HG03103 (cell line): Measurements from ENCODE around the gene TSPAN4.

Experiments used
- ATAC-seq: cut with Tn5 transposase; IDR thresholded peaks from one replicate; pipeline ENCODE4 v1.9.1; 2021; ENCODE audit warnings: low read depth; ENCODE audit not compliant: unreplicated experiment

The TSPAN4 gene

DNA sequence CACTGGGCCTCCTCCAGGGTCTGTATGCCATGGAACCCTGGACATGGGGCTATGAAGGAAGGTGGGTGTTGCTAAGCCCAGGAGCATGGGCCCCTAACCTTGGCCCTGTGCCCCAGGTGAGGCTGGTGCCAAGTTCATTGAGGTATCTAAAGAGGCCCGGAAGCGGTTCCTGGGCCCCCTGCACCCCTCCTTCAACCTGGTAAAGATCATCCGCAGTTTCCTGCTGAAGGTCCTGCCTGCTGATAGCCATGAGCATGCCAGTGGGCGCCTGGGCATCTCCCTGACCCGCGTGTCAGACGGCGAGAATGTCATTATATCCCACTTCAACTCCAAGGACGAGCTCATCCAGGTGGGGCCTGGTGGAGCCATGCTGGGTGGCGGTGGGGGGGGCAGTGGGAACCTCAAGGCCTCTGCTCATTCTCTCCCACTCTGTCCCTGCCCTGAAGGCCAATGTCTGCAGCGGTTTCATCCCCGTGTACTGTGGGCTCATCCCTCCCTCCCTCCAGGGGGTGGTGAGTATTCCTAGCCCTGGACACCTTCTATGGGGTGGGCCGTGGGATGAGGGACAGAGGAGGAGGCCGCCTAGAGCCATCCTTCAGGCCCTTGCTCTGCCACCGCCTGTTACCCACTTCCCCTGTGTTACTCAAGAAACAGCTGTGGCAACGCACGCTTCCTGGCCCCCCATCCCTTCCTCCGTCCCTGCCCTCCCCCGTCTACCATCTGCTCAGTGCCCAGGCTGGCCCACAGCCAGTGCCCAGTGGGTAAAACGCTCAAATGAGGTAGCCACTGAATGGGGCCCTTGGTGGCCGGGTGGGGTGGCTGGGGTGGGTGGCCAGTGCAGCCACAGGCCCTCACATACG lies 20.9 kb upstream of the TSPAN4 start:
- no peak for ATAC-seq

DNA sequence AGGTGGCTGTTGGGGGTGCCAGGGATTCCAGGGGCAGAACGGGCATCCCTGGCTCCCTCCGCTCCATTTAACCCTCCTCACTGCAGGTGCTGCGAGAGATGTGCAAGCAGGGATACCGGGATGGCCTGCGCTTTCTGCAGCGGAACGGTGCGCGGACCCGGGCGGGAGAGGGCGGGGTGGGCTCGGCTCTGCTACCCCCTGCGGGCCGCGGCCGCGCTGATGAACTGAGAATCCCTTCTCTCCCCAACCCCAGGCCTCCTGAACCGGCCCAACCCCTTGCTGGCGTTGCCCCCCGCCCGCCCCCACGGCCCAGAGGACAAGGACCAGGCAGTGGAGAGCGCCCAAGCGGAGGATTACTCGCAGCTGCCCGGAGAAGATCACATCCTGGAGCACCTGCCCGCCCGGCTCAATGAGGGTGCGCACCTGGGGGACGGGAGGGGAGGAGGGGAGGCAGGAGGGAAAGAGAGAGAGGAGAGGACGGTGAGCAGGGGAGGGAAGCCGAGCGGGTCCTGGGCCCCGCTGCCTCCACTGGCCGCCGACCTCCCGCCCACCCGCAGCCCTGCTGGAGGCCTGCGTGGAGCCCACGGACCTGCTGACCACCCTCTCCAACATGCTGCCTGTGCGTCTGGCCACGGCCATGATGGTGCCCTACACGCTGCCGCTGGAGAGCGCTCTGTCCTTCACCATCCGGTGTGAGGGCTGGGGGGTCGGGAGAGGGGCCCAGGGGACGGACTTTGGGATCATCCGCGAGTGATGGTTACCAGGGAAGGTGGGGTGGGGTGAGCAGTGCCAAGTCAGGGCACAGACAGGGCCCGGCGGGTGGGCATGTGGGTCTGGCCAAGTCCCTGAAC lies 19.0 kb upstream of the TSPAN4 start:
- no peak for ATAC-seq

DNA sequence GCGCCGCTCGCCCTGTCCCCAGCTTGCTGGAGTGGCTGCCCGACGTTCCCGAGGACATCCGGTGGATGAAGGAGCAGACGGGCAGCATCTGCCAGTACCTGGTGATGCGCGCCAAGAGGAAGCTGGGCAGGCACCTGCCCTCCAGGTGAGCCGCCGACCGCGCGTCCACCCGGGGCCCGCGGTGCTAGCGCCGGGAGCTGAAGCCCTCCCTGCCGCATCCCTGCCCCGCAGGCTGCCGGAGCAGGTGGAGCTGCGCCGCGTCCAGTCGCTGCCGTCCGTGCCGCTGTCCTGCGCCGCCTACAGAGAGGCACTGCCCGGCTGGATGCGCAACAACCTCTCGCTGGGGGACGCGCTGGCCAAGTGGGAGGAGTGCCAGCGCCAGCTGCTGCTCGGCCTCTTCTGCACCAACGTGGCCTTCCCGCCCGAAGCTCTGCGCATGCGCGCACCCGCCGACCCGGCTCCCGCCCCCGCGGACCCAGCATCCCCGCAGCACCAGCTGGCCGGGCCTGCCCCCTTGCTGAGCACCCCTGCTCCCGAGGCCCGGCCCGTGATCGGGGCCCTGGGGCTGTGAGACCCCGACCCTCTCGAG lies 18.3 kb upstream of the TSPAN4 start:
- no peak for ATAC-seq

DNA sequence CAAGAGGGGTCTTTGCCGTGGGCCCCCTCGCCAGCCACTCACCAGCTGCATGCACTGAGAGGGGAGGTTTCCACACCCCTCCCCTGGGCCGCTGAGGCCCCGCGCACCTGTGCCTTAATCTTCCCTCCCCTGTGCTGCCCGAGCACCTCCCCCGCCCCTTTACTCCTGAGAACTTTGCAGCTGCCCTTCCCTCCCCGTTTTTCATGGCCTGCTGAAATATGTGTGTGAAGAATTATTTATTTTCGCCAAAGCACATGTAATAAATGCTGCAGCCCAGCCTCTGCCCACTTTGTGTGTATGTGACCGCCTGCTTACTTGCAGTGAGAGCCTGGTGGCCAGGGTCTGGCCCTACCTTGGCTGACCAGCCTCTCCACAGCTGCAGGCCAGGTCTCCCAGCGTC lies 17.7 kb upstream of the TSPAN4 start:
- no peak for ATAC-seq

DNA sequence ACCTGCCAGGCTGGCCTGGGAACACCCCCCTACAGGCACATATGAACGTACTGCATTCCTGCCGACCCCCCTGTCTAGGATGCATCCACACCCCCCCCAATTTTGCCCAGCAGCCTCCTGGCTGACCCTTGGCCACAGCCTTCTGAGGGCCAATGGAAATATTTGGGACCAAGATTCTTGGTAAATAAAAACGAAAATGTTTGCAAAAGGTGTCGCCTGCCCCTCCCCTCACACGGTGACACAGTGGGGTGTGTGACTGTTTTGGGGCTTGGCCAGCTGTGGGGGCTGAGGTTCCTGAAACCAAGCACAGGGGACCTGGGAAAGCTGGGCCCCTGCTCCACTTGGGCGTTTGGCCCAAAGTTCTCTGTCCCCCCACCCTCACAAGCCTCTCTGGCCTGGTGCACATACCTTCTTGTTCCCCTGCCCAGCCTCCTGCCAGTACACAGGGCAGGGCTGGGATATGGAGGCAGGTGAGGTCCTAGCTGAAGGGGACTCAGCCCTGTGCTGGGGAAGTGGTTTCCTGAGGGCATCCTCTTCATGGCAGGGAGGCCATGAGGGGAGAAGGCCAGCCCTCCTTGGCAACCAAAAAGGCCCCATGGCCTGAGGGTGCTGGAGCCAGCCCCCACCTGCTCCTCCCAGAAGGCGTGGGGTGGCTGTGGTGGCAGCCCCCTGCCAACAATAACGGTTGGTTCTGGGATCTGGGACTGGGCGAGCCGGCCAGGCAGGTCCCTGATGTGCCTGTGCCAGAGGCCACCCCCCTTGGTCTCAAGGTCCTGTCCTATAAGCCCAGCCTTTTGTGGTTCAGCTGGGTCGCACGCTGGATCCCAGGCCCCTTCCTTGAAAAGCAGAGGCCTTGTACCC lies 17.1 kb upstream of the TSPAN4 start:
- no peak for ATAC-seq

DNA sequence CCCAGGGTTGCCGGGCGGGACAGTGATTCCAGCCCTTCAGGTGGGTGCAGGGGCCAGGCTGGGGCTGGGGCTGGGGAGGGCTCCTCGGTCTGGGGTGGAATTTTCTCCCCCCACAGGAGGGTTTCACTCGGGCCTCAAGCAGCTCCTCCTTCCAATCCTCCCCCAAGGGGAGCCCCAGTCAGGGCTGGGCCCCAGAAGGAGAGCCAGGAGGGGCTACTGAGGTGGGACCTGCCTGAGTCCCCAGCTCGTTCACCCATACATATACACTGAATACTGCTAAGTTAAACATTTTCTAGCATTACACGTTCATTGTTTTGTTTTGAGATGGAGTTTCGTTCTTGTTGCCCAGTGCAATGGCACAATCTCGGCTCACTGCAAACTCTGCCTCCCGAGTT lies 16.4 kb upstream of the TSPAN4 start:
- ATAC-seq = no peak

DNA sequence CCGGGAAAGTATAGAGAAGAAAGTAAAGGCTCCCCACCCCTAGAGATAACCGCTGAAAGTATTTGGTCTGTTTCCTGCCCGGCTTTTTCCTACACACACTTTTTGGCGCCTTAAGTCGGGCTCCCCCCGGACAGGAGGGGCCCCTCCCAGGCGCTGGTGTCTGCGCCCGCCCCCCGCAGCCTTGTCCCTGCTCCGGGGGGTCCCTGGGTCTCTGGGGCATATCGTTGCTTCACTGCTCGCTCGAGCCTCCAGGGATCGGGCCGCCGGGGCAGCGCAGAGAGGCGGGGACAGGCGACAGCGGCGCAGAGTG lies 15.9 kb upstream of the TSPAN4 start:
- ATAC-seq = no peak

DNA sequence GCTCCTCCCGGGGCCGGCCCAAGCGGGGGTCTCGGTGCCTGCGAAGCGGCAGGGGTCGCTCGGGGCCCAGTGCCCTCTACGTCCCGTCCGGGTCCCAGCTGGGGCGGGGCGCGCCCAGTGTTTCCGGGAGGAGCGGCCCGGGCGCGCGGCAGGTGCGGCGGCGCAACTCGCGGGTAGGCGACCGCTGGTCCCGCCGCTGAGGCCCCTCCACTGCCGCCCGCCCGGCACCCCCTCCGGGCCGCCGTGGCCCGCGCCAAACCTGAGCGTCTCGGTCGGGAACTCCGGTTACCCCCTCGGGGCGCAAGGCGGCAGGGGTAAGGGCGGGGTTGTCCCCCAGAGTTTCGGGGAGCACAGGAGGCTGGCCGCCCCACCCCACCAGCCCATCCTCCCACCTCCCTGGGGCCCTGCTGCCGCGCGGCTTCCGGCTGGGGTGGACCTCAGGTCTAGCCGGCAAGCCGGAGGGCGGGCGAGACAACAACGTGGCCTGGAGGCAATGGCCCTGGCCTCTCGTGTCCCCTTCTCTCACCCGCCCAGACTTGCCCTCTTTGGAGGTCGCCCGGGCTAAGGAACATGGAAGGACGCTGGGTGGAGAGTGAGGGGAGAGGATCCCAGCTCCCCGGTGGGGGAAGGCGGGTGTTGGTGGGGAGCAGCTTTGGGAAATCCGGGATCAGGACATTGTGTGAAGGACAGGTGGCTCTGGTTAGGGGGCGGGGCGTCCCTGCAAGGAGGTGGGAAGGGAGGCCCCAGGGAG lies 15.3 kb upstream of the TSPAN4 start:
- no peak for ATAC-seq

DNA sequence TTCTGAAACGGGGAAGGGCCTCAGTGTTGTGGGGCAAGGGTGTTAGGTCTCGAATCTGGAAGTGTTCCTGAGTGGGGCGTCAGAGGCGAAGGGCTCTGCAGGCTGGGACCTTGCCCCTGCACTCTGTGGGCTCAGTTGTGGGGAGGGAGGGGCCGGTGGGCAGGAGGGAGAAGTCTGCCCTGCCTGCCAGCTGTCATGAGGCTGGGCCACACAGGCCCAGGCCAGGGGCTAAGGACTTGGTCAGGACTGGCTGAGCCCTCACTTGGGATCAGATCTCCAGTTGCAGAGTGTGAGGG lies 14.8 kb upstream of the TSPAN4 start, which contains the start of gene CRACR2B:
Gene CRACR2B (plus strand): TSS at position 23 of the 296 bp plus-strand sequence. CDS start 689 bp downstream, outside the sequence.
- no peak for ATAC-seq

DNA sequence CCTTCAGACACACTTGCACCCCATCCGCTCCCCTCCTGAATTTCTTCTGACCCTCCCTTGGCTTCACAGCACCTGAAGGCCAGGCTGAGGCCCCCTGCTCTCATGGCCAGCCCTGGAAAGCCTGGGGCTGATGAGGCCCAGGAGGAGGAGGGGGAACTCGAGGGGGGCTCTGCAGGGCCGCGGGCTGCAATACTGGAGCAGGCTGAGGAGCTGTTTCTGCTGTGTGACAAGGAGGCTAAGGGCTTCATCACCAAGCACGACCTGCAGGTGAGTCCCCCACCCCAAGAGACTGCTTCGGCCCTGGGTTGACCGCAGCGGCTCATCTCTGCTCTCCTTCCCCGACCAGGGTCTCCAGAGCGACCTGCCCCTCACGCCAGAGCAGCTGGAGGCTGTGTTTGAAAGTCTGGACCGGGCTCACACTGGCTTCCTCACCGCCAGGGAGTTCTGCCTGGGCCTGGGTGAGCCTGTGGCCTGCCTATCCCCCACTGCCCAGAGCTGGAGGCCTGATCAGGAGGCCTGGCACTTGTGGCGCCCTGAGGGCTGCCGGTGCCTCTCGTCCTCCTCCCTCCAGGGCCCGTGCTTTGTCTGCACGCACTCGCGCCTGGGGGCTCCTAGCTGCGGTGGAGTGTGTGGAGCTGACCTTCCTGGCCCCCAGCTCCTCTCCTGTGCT lies 14.0 kb upstream of the TSPAN4 start:
- ATAC-seq = no peak

DNA sequence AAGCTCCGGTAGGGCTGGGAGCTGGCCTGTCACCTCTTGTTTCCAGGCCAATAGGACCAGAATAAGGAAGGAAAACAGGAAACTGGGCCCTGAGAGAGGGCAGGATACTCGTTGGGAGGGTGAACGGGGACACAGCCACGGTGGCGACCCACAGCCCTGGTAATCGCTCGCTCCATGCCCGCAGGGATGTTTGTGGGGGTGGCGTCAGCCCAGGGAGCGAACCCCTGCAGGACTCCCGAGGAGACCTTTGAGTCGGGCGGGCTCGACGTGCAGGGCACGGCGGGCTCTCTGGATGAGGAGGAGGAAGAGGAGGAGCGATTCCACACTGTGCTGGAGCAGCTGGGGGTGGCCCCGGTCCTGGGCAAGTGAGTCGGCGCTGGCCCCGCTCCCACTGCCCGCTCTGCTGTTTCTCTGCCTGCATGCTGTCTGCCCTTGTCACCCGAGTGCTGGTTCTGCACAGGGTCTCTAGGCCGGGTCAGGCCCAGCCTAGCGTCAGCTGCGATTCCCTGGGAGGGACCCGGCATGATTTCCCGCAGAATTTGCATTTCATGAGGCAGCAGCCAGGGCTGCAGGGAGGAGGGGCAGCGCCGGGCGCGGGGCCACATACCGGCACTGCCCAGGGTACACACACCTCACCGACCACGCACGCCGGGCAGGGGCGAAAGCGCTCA lies 13.3 kb upstream of the TSPAN4 start:
- no peak for ATAC-seq

DNA sequence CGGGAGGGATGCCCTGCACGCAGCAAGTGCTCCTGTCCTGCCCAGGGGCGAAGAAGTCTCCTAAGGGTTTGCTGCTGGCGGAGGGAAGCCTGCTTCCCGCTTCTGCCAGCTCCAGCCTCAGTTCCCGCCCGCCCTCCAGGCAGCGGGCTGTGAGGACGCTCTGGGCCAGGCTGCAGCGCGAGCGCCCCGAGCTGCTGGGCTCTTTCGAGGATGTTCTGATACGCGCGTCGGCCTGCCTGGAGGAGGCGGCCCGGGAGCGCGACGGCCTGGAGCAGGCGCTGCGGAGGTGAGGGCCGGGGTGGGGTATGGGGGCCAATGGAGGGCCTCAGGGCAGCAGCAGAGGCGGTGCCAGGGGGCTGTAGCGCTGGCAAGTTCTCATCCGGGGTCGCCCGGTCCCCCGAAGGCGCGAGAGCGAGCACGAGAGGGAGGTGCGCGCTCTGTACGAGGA lies 12.8 kb upstream of the TSPAN4 start:
- no peak for ATAC-seq

DNA sequence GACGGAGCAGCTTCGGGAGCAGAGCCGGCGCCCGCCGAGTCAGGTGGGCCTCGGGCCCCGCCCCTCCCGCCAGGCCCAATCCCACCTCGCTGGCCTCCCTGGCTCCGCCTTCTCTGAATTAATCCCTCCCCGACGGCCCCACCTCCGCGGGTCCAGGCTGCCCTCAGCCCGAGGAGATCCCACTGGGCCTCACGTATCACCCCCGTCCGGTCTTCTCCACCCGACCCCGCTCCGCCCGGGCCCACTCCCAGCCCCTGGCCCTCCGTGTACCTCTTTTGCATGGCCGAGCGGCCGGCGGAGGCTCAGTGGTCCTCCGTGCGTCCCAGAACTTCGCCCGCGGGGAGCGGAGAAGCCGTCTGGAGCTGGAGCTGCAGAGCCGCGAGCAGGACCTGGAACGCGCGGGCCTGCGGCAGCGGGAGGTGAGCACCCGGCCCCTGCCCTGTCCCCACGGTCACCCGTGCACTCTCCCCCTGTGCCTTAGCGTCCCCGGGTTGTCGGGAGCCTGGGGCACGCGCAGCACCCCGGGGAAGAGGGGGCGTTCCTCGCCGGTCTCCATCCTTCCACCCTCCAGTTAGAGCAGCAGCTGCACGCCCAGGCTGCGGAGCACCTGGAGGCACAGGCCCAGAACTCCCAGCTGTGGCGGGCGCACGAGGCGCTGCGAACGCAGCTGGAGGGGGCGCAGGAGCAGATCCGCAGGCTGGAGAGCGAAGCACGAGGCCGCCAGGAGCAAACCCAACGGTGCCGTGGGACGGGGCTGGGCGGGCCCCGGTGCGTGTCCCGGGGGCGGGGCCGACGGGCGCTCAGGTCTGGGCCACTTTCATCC lies 12.1 kb upstream of the TSPAN4 start:
- no peak for ATAC-seq

DNA sequence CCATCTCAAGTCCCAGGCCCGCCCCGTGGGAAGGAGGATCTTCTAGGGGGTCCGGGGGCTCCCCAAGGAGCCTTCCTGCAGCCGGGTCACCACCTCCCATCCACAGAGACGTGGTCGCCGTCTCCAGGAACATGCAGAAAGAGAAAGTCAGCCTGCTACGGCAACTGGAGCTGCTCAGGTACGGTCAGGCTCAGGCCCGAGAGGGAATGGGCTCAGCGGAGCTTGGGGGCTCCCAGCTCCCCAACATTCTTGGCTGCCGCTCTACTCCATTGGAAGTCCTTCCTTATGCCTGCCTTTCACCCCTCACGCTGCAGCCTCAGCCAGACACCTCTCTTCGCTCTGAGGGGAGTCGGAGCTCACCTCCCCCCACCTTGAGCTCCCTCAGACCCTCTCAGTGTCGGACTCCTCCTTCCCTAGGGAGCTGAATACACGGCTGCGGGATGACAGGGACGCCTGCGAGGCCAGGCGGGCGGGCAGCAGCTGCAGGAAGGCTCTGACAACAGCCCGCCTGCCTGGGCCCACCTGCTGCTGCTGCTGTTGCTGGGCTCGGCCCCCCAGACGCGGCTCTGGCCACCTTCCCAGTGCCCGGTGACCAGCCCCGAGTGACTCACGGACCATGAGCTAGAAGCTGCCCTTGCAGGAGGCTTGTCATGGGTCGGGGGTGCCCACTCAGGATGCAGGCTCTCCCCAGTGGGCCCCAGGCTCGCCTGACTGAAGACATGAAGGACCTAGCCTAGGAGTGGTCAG lies 11.4 kb upstream of the TSPAN4 start:
- no peak for ATAC-seq

DNA sequence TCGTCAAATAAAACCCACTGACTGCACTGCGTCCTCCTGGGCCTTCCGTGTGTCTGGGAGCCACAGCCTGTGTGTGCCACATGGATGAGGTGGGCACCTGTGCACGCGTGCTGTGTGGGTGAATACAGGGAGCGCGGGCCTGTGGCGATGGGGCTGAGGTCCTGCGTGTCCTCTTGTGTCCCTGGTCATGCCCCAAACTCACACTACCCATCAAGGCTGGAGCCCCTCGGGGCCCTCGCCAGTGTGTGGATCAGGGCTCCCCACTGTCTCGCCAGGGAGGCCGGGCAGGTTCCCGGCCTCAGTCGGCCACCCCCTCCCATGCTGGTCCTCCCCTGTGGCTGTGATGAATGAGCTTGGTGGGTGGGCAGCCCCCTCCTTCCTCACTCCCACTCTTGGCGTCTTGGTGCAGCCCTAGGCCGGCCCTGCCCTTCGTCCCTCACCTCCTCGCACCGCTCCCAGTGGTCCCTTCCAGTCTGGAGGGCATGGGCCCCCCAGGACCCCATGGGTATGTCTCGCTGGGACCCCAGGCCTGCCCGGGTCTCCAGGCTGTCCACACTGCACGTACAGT lies 10.6 kb upstream of the TSPAN4 start:
- ATAC-seq = no peak

DNA sequence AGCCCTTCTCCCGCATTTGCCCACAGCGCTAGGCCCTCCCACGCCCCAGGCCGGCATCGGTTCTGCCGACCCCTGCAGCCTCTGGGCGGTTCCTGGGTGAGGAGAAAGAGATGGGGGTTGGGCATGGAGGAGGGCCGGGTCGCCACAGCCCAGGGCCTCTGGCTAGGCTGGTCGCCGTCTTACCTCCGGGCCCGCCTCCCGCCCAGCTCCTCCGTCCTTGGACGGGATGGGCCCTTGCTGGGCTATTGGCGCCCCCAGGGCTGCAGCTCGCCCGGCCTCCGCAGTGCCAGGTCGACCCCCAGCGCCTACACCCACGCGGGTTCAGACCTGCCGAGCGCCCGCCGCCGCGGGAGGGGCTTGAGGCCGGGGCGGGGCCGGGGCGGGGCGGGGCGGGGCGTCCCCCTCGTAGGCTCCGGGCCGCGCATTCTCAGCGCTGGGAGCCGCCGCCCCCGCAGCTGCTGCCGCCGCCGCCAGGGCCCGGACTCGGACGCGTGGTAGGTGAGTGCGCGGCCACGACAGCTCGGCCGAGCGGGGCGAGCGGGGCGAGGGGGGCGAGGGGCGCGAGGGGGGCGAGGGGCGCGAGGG lies 10.0 kb upstream of the TSPAN4 start, which contains the start of gene CD151:
Gene CD151 (plus strand): TSS at position 424 of the 585 bp plus-strand sequence. CDS start 3,118 bp downstream, outside the sequence.
- ATAC-seq = peak; percentile 31
